Mucosa of descending colon (tissue), 3 donors: Measurements from ENCODE around the gene CLCN6. TPM values are rescaled to one million over a fixed set of nuclear protein-coding genes. Genes with fewer than 3 reads are reported as not detected.

ENCODE experiments used
- ATAC-seq: fragments of 200-7000 bp; cut with Tn5 transposase; one replicate; pipeline ENCODE4 v1.9.1; 2020; ENCODE audit warnings: mild to moderate bottlenecking, moderate library complexity
- DNase-seq, 3 donors: peaks; one replicate each; pipeline ENCODE4 v3.0.0-alpha.2; 2020
- H3K36me3 ChIP-seq: fragments of 200-600 bp; one replicate; pipeline ENCODE4 v1.8.0; 2021; ENCODE audit warnings: low read depth, mild to moderate bottlenecking
- H3K4me1 ChIP-seq: fragments of 200-600 bp; one replicate; pipeline ENCODE4 v1.8.0; 2021; ENCODE audit warnings: low read depth, mild to moderate bottlenecking
- H3K4me3 ChIP-seq: fragments of 200-600 bp; one replicate; pipeline ENCODE4 v1.8.0; 2021; ENCODE audit warnings: mild to moderate bottlenecking
- H3K9me3 ChIP-seq: fragments of 200-600 bp; one replicate; pipeline ENCODE4 v1.8.0; 2021; ENCODE audit warnings: mild to moderate bottlenecking
- CTCF ChIP-seq: fragments of 200-600 bp; IDR thresholded peaks from one replicate; pipeline ENCODE4 v1.8.0; 2022; ENCODE audit warnings: antibody characterized with exemption, mild to moderate bottlenecking
- intact Hi-C, 2 donors: fragments of 100-400 bp; cut with DNase I in 1 of 2; cut with micrococcal nuclease in 1 of 2; formaldehyde crosslinking; loops; one replicate each; pipeline versions ENCODE4 v1.11.0 to v1.11.1; 2022; cut with DNase I, micrococcal nuclease
- total RNA-seq, 3 donors: library from RNA; stranded (reverse); fragmentation: NEBNext Ultra II Directional in 2 of 3; extraction: Animal tissue kit (Norgen Biotek cat#: 25700) in 2 of 3; gene quantifications; one replicate each; pipeline versions ENCODE4 v1.2.1 to v1.2.4, GENCODE V29; 2021 to 2023
- donor health status: DM: no; HTN: no; CAD: no; lungs with moderate emphysema.
- donor health status: DM: no; HTN: no; CAD: no.
- donor health status: DM: no; HTN: yes; CAD: no.

Gene CLCN6
- total RNA-seq, 3 donors from 2014 or later, result 20.8 to 29.7 (median 24.3) TPM

DNA sequence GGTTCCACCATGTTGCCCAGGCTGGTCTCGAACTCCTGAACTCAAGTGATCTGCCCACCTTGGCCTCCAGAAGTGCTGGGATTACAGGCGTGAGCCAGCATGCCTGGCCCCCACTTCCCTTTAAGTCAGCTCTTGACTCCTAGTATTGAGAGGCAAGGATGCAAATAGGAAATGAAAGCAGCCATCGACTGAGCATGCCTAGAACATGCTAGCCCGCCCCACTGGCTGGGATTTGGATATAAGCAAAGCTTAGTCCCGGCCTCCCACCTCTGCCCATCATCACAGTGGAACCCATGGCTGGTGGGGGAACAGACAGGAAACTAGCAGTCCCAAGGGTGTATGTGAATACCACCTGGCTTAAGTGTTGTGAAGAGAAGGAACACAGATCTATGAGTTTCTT lies 33.5 kb upstream of the CLCN6 start:
- Histone ChIP-seq H3K36me3 (no peaks in the 10 kb centered on the region), H3K4me1 (no peaks in the 10 kb centered on the region), H3K4me3 (no peak overlapping the region), H3K9me3 (no peaks in the 10 kb centered on the region)
- no peak for TF ChIP-seq CTCF
- intact Hi-C loops, result no loop called here
- ATAC-seq, result no peak
- no peak for DNase-seq

DNA sequence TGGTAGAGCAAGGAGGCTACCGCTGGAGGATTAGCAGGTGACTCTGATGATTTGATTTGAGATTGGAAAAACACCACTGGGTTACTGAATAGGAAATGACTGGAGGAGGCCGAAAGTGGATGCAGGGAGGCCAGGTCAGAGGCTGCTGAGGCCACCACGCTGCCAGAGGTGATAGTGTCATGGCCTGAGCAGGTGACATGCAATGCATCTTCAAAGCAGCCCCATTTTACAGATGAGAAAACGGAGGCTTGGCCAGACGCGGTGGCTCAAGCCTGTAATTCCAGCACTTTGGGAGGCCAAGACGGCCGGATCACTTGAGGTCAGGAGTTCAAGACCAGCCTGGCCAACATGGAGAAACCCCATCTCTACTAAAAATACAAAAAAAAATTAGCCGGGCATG lies 31.2 kb upstream of the CLCN6 start:
- Histone ChIP-seq H3K4me3 (no peak overlapping the region), H3K9me3 (no peaks in the 10 kb centered on the region), H3K4me1 (no peaks in the 10 kb centered on the region), H3K36me3 (no peaks in the 10 kb centered on the region)
- no peak for TF ChIP-seq CTCF
- DNase-seq (no peak), ATAC-seq (no peak)
- intact Hi-C loops, result no loop called here

DNA sequence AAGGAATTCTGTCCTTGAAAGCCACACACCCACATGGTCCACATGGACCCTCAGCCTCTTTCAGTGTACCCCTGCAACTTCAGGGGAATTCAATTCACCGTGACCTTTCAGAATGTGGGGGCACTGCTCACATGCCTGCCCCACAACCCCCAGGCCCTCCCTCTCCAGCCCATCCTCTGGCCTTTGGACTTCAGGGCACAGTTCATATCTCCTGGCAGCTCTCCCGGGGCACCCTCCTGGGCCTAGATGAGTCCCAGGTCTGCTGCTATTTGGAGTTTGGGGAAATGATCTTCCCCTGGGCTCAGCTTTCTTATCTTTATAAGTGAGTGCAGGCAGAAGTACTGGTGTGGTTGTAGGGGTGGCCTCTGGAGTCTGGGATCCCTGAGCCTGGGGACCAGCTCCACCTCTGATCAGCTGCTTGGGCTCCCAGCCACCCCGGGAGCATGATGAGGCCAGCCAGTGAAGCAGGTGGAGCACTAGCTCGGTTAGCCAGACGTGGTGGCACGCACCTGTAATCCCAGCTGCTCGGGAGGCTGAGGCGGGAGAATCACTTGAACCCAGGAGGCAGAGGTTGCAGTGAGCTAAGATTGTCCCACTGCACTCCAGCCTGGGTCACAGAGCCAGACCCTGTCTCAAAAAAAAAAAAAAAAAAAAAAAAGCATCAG lies 28.2 kb upstream of the CLCN6 start:
- H3K4me1 ChIP-seq, result no peaks in the 10 kb centered on the region
- no peaks in the 10 kb centered on the region for H3K9me3 ChIP-seq
- no peaks in the 10 kb centered on the region for H3K36me3 ChIP-seq
- ATAC-seq (peak; percentile 45), DNase-seq (no peak)
- no peak overlapping the region for H3K4me3 ChIP-seq
- no peak for TF ChIP-seq CTCF
- intact Hi-C loops, result no loop called here

DNA sequence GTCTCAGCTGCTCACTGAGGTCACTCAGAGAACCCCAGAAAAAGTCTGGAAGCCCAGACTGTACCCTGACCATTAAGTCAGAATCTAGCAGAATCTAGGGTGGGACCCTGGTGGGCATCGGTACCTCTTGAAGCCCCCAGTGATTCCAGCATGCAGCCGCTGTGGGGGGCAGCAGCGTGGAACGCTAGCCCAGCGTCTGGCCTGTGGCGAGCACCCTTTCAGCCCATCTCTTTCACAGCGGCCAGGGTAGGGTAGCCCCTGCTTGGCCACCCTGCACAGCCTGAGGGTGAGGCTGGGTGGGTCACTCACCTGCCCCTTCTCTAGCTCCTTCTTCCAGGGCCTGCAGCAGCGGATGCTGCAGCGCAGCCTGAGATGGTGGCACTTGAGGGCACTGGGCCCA lies 27.7 kb upstream of the CLCN6 start:
- no peaks in the 10 kb centered on the region for H3K9me3 ChIP-seq
- no peak overlapping the region for H3K4me3 ChIP-seq
- no peaks in the 10 kb centered on the region for H3K36me3 ChIP-seq
- DNase-seq (no peak), ATAC-seq (no peak)
- intact Hi-C loops, result no loop called here
- H3K4me1 ChIP-seq, result no peaks in the 10 kb centered on the region
- no peak for TF ChIP-seq CTCF

- DNase-seq, result no peak
- no peak for TF ChIP-seq CTCF
These were observed 27.0 kb upstream of the CLCN6 start for GRCh38 chr1:11778844-11779623.

More at GRCh38 chr1:11778844-11779623, 27.0 kb upstream of the CLCN6 start:
- H3K9me3 ChIP-seq, result no peaks in the 10 kb centered on the region
- intact Hi-C loops, result no loop called here
- no peak for ATAC-seq
- no peaks in the 10 kb centered on the region for H3K4me1 ChIP-seq
- H3K4me3 ChIP-seq, result no peak overlapping the region
- no peaks in the 10 kb centered on the region for H3K36me3 ChIP-seq
